ENCODE results near the gene ADGRB3. TPM values are rescaled to one million over a fixed set of nuclear protein-coding genes. Genes with fewer than 3 reads are reported as not detected.

Gene ADGRB3
- total and polyA plus RNA-seq, 4 donors: 0.21 to 2.3 (median 0.48) TPM

DNA sequence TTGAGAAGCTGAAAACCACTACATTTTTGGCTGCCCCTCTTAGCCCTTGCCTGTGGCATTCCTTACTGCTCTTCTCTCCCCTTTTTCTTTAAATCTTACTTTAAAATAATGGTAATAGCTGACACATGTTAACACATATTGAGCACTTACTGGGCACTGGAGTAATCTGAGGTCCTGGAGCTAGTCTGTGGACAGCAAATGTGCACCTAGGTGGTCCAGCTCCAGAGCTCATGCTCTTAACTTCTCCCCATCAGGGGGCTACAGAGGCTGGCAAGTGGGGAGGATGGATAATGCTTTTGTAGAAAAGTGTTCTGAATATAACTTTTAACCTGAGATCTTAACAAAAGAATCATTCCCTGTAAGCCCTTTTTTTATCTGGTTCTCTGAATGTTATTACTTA, 74.8 kb downstream of the ADGRB3 start:
- Histone ChIP-seq H3K27me3 (ENCODE audit: control insufficient read depth in 4 of 4, insufficient read depth in 4 of 4, low read length in 3 of 4) (peaks cover 0 to 10% (median 0%) of the 10 kb centered on the region in 4 donors), H3K9ac (ENCODE audit: low read depth in 1 of 2, low read length in 2 of 2) (no peak overlapping the region), H3K4me3 (ENCODE audit: low read depth in 1 of 3, low read length in 3 of 3) (no peak overlapping the region), H3K27ac (ENCODE audit: low read depth in 1 of 2, low read length in 2 of 2) (no peak overlapping the region), H3K9me3 (ENCODE audit: control insufficient read depth in 4 of 4, low read length in 3 of 4) (no peaks in the 10 kb centered on the region), H3K36me3 (ENCODE audit: control insufficient read depth in 4 of 4, insufficient read depth in 3 of 4, low read depth in 1 of 4, low read length in 3 of 4) (no peaks in the 10 kb centered on the region), H3K4me1 (ENCODE audit: control insufficient read depth in 4 of 4, insufficient read depth in 4 of 4, low read length in 3 of 4) (no peaks in the 10 kb centered on the region)
- TF ChIP-seq EGR1 (IDR thresholded peaks at IDR 0.05; ENCODE audit: low read depth in 2 of 2): no peak
- no peak for TF ChIP-seq HNF4G (IDR thresholded peaks at IDR 0.05)
- TF ChIP-seq, protein P1, sequence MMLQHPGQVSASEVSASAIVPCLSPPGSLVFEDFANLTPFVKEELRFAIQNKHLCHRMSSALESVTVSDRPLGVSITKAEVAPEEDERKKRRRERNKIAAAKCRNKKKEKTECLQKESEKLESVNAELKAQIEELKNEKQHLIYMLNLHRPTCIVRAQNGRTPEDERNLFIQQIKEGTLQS (IDR thresholded peaks at IDR 0.05): no peak
- no peak for TF ChIP-seq SP1 (IDR thresholded peaks at IDR 0.05)
- TF ChIP-seq FOXA2 (IDR thresholded peaks at IDR 0.05): no peak
- no peak for TF ChIP-seq YY1 (IDR thresholded peaks at IDR 0.05)
- no peak for TF ChIP-seq RAD21 (IDR thresholded peaks at IDR 0.05)
- TF ChIP-seq TAF1 (conservative IDR thresholded peaks at IDR 0.05): no peak
- TF ChIP-seq RXRA (IDR thresholded peaks at IDR 0.05): no peak
- no peak for DNase-seq (ENCODE audit: low spot score)

GRCh38 chr6:68710496-68710895, 75.4 kb downstream of the ADGRB3 start:
- no peak for TF ChIP-seq RAD21 (IDR thresholded peaks at IDR 0.05)
- TF ChIP-seq, protein P2, sequence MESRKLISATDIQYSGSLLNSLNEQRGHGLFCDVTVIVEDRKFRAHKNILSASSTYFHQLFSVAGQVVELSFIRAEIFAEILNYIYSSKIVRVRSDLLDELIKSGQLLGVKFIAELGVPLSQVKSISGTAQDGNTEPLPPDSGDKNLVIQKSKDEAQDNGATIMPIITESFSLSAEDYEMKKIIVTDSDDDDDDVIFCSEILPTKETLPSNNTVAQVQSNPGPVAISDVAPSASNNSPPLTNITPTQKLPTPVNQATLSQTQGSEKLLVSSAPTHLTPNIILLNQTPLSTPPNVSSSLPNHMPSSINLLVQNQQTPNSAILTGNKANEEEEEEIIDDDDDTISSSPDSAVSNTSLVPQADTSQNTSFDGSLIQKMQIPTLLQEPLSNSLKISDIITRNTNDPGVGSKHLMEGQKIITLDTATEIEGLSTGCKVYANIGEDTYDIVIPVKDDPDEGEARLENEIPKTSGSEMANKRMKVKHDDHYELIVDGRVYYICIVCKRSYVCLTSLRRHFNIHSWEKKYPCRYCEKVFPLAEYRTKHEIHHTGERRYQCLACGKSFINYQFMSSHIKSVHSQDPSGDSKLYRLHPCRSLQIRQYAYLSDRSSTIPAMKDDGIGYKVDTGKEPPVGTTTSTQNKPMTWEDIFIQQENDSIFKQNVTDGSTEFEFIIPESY (IDR thresholded peaks at IDR 0.05): no peak
- no peak for TF ChIP-seq RXRA (IDR thresholded peaks at IDR 0.05)
- TF ChIP-seq FOXA1 (IDR thresholded peaks at IDR 0.05): no peak
- TF ChIP-seq, protein P3, sequence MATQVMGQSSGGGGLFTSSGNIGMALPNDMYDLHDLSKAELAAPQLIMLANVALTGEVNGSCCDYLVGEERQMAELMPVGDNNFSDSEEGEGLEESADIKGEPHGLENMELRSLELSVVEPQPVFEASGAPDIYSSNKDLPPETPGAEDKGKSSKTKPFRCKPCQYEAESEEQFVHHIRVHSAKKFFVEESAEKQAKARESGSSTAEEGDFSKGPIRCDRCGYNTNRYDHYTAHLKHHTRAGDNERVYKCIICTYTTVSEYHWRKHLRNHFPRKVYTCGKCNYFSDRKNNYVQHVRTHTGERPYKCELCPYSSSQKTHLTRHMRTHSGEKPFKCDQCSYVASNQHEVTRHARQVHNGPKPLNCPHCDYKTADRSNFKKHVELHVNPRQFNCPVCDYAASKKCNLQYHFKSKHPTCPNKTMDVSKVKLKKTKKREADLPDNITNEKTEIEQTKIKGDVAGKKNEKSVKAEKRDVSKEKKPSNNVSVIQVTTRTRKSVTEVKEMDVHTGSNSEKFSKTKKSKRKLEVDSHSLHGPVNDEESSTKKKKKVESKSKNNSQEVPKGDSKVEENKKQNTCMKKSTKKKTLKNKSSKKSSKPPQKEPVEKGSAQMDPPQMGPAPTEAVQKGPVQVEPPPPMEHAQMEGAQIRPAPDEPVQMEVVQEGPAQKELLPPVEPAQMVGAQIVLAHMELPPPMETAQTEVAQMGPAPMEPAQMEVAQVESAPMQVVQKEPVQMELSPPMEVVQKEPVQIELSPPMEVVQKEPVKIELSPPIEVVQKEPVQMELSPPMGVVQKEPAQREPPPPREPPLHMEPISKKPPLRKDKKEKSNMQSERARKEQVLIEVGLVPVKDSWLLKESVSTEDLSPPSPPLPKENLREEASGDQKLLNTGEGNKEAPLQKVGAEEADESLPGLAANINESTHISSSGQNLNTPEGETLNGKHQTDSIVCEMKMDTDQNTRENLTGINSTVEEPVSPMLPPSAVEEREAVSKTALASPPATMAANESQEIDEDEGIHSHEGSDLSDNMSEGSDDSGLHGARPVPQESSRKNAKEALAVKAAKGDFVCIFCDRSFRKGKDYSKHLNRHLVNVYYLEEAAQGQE (IDR thresholded peaks at IDR 0.05): no peak
- no peak for TF ChIP-seq FOXA2 (IDR thresholded peaks at IDR 0.05)
- no peak for TF ChIP-seq TAF1 (conservative IDR thresholded peaks at IDR 0.05)
- TF ChIP-seq, protein P4, sequence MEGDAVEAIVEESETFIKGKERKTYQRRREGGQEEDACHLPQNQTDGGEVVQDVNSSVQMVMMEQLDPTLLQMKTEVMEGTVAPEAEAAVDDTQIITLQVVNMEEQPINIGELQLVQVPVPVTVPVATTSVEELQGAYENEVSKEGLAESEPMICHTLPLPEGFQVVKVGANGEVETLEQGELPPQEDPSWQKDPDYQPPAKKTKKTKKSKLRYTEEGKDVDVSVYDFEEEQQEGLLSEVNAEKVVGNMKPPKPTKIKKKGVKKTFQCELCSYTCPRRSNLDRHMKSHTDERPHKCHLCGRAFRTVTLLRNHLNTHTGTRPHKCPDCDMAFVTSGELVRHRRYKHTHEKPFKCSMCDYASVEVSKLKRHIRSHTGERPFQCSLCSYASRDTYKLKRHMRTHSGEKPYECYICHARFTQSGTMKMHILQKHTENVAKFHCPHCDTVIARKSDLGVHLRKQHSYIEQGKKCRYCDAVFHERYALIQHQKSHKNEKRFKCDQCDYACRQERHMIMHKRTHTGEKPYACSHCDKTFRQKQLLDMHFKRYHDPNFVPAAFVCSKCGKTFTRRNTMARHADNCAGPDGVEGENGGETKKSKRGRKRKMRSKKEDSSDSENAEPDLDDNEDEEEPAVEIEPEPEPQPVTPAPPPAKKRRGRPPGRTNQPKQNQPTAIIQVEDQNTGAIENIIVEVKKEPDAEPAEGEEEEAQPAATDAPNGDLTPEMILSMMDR (IDR thresholded peaks at IDR 0.05; ENCODE audit: low read depth, low read length, missing input control): no peak
- TF ChIP-seq YY1 (IDR thresholded peaks at IDR 0.05): no peak
- no peak for TF ChIP-seq HNF4A (conservative IDR thresholded peaks at IDR 0.05)
- TF ChIP-seq JUND (IDR thresholded peaks at IDR 0.05): no peak
- no peak for TF ChIP-seq SP1 (IDR thresholded peaks at IDR 0.05)
- no peak for TF ChIP-seq EGR1 (IDR thresholded peaks at IDR 0.05; ENCODE audit: low read depth in 2 of 2)
- no peak for TF ChIP-seq HNF4G (IDR thresholded peaks at IDR 0.05)
- TF ChIP-seq, protein P1 (IDR thresholded peaks at IDR 0.05): no peak
- TF ChIP-seq NR2F2 (IDR thresholded peaks at IDR 0.05): no peak
- no peak overlapping the region for H3K9ac ChIP-seq (ENCODE audit: low read depth in 1 of 2, low read length in 2 of 2)
- 81% methylated on average over 3 of the region's 3 CpGs for WGBS

More at GRCh38 chr6:68710496-68710895, 75.4 kb downstream of the ADGRB3 start:
- peaks cover 0 to 10% (median 0%) of the 10 kb centered on the region in 4 donors for H3K27me3 ChIP-seq (ENCODE audit: control insufficient read depth in 4 of 4, insufficient read depth in 4 of 4, low read length in 3 of 4)
- no peaks in the 10 kb centered on the region for H3K4me1 ChIP-seq (ENCODE audit: control insufficient read depth in 4 of 4, insufficient read depth in 4 of 4, low read length in 3 of 4)
- H3K9me3 ChIP-seq (ENCODE audit: control insufficient read depth in 4 of 4, low read length in 3 of 4): no peaks in the 10 kb centered on the region
- DNase-seq (ENCODE audit: low spot score): no peak
- no peak overlapping the region for H3K27ac ChIP-seq (ENCODE audit: low read depth in 1 of 2, low read length in 2 of 2)
- no peaks in the 10 kb centered on the region for H3K36me3 ChIP-seq (ENCODE audit: control insufficient read depth in 4 of 4, insufficient read depth in 3 of 4, low read depth in 1 of 4, low read length in 3 of 4)
- H3K4me3 ChIP-seq (ENCODE audit: low read depth in 1 of 3, low read length in 3 of 3): no peak overlapping the region
